GM12875 (cell line): ENCODE data around the gene DAB2.
A peak's percentile ranks its signal among the peaks of the same experiment; 100 is the strongest.

Experiments
- H3K4me3 ChIP-seq: one replicate; pipeline ENCODE4 v1.5.1; 2011; ENCODE audit warnings: low read depth, low read length, control low read depth
- TF ChIP-seq, protein P1 (sequence below): IDR thresholded peaks from 2 replicates; pipeline ENCODE4 v1.5.1; 2011; ENCODE audit warnings: low read depth, mild to moderate bottlenecking, control low read depth, inconsistent platforms, low read length, moderate library complexity, borderline replicate concordance; ENCODE audit not compliant: insufficient read depth

Gene DAB2

DNA sequence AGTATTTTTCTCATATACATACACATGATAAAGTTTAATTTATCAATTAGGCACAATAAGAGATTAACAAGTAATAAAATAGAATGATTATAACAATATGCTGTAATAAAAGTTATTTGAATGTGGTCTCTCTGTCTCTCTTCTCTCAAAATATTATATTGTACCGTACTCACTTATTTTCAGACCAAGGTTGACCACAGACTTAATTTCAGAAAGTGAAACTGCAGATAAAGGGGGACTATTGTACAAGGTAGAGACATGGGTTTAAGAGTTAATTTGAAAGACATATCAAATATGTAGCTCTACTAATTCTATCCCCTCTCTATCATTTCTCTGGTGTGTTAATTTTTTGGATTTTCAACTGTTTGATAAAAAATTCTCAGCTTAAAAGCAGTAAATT, 40.5 kb downstream of the DAB2 start:
- TF ChIP-seq, protein P1, sequence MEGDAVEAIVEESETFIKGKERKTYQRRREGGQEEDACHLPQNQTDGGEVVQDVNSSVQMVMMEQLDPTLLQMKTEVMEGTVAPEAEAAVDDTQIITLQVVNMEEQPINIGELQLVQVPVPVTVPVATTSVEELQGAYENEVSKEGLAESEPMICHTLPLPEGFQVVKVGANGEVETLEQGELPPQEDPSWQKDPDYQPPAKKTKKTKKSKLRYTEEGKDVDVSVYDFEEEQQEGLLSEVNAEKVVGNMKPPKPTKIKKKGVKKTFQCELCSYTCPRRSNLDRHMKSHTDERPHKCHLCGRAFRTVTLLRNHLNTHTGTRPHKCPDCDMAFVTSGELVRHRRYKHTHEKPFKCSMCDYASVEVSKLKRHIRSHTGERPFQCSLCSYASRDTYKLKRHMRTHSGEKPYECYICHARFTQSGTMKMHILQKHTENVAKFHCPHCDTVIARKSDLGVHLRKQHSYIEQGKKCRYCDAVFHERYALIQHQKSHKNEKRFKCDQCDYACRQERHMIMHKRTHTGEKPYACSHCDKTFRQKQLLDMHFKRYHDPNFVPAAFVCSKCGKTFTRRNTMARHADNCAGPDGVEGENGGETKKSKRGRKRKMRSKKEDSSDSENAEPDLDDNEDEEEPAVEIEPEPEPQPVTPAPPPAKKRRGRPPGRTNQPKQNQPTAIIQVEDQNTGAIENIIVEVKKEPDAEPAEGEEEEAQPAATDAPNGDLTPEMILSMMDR: no peak
- no peak overlapping the region for H3K4me3 ChIP-seq

DNA sequence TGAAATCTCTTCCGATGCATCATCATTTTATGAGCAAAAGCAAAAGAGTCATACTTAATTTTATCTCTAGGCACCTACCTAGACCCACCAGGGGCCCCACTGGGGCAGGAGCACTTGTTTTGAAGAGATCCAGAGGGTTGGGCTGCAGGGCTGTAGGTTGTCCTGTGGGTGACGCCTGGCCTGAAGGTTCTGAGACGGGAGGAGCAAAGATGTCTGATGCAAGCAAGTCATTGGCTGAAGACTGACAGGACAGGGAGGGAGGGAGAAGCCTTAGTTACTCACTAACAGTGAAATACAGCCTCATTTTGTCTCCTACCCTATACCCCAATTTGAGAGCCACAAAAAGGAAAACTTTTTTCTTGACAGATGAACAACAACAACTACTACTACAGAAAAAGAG, 43.4 kb downstream of the DAB2 start:
- TF ChIP-seq, protein P1: no peak
- H3K4me3 ChIP-seq: no peak overlapping the region

- H3K4me3 ChIP-seq: no peak overlapping the region
- TF ChIP-seq, protein P1: no peak
Observed at GRCh38 chr5:39379693-39380092, 45.1 kb downstream of the DAB2 start.

DNA sequence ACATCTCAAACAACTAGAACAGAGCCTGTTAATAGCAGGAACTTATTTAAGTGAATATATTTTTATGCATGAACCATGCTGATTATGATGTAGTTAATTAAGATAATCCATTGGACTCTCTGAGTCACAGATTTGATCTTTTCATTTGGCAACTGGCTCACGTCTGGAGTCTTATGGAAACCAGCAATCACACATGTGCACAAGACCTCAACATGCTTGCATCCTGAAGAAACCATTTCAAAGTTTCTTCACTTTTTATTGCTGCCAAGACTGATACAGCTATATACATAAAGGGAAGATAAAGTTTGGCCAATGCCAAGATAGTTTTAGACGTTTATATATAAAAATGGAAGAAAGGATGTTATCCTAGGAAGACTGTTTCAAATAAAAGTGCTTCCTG, 47.2 kb downstream of the DAB2 start:
- TF ChIP-seq, protein P1: no peak
- no peak overlapping the region for H3K4me3 ChIP-seq

DNA sequence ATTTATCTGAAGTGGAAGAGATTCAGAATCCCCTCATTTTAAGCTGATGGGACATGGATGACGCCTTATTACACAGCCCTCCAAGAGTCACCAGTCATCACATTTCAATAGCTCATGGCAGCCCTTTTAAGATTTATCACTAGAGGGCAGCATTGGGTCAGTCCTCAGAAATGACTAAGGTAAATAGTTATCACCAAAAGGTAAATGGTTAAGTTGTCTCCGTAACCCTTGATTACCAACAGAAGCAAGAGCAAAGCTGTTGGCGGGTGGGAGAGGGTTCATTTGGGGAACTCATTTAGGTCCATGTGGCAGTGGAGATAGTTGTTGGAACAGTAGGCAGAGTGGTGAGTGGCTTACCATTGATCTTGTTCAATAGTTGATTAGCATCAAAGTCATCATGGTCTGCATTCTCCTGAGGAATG, 48.5 kb downstream of the DAB2 start:
- TF ChIP-seq, protein P1: peak; percentile 63; the same call in 1 of the 2 replicates

DNA sequence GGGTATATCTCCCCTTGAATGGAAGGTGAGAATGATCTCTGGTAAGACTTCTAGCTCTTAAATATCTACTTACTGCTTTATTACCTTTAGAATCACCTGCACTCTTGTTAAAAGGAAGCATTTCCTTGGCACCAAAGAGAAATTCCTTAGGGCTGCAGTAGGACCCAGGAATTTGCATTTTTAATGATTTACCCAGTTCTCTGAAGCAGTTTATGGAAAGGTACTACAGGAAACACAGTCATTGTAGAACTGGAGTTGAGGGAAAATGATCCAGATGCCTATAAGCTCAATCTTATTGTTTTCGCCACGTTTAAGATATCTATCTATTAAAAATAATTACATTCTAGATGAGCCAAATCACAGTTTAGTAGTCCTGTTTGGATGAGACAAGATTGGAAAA, 51.0 kb downstream of the DAB2 start:
- H3K4me3 ChIP-seq: no peak overlapping the region

More for the DNA sequence above, 48.5 kb downstream of the DAB2 start:
- H3K4me3 ChIP-seq: no peak overlapping the region

GRCh38 chr5:39371367-39371635, 53.5 kb downstream of the DAB2 start:
- TF ChIP-seq, protein P1: no peak
- no peak overlapping the region for H3K4me3 ChIP-seq

More for the DNA sequence above, 51.0 kb downstream of the DAB2 start:
- TF ChIP-seq, protein P1: no peak
